Glomerular visceral epithelial cell (primary cell): ENCODE results near the gene USH1C.

Source experiments
- DNase-seq: peaks from one replicate; pipeline ENCODE4 v3.0.0-alpha.2; 2016; ENCODE audit errors: extremely low spot score

The USH1C gene

DNA sequence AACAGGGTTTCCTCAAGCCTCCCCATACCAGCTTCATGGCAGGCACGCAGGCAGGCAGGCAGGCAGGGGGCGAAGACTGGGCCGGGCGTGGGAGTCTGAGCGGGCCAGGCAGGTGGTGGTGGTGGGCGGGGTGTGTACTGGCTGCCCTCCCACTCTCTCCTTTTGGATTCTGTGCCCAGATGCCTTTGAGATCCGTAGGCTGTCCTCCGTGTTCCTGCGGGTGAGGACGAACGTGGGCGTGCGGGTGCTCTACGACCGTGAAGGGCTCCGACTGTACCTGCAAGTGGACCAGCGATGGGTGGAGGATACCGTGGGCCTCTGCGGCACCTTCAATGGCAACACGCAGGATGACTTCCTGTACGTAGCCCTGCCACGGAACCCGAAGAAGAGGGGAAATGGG lies 25.8 kb upstream of the USH1C start:
- DNase-seq = no peak

DNA sequence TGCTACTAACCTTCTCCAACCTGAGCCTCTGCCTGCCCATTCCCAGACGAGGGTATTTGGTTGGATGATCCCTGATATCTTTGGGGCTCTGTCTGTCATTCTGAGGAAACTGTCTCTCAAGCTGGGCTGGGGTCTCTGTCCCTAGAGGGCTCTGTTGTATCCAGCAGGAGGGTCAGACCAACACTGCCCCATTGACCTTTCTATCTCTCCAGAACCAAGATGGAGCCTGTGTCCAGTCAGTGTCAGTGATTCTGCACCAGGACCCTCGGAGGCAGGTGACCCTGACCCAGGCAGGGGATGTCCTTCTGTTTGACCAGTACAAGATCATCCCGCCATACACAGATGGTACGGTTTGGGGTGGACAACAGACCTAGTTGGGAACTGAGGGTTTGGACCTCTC lies 24.7 kb upstream of the USH1C start:
- no peak for DNase-seq

DNA sequence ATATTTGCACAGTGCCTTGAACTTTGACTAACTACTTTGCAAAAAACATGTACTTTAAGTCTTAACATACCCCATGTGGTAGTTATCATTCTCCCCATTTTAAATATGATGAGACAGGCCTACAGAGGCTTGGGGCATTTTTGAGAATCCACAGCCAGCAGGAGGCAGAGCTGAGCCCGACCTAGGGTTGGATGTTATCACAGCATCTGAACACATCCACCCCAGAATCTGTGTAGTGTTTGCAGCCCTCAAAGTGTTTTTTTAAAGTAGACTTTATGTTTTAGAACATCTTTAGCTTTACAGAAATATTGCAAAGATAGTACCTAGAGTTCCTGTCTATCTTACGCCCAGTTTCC lies 20.4 kb upstream of the USH1C start:
- DNase-seq = no peak

DNA sequence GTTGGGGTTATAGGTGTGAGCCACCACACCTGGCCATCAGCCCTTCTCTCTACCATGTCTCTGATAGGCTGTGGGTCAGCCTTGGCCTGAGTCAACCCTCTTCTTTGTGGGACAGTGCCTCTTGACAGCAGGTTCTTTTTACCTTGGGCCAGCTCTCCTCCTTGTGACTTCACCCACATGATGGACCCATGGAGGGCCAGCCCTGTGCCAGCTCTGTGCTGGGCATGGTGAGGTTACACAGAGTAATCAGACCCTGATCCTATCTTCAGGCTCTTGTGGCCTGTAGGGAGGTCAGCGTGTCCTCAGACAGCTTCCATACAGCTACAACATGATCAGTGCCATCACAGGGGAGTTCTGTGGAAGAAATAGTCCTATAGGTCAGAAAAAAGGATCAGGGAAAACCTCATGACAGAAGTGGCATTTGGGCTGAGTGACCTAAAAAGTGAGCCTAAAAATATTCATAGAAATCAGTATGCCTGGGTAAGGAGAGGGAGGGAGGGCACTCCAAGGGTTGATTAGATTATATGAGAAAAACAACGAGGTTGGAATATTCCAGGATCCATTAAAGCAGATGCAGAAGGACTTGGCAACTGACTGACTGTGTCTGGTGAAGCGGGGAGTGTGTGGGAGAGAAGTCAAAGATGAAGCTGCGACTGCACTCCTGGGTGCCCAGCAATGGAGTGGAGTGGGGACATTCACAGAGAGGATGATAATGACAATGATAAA lies 19.9 kb upstream of the USH1C start:
- no peak for DNase-seq

DNA sequence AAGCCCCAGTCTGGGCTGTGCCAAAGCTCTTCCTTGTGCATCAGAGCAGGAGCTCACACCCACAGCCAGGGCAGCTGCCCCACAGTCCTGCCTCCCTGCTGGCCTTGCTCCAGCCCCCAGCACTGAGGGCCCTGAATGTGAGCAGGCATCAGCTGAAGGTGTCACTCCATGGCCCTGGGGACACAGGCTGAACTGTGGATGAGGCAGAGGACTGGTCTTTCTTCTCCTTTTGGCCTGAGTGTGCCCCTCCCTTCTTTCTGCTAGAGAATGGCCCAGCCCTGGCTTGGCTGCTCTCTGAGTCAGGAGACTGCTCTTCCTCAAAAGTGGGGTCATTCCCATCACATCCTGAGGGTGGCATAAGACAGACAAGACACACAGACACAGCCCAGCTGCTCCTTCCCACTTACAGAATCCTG lies 19.0 kb upstream of the USH1C start:
- DNase-seq = no peak

DNA sequence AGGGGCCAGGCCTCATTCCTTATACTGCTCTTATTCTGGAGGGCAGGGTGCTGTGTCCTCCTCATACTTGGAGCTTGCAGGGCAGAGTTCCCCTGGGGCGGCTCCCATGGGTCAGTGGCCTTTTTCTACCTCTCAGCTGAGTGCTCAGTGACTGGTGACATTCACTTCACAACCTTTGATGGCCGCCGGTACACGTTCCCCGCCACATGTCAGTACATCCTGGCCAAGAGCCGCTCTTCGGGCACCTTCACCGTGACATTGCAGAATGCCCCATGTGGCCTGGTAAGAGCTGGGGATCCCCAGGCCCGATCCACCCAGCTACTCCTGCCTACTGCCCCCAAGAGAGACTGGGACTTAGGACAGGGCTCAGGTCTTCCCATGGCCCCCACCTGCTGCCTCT lies 17.3 kb upstream of the USH1C start:
- no peak for DNase-seq

DNA sequence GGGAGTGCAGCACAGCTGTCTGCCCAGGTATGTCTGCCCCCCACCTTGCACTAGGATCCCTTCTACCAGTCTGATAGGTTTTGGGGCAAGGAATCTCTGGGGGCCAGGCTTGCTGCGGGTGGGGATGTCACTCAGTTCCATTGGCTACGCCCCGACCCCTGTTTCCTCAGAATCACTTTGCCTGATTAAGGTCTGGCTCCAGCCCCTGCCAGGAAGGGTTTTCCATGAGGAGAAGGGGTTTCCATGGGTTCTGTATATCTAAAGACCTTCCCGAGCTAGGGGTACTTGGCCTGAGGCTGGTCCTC lies 16.8 kb upstream of the USH1C start:
- DNase-seq = no peak

DNA sequence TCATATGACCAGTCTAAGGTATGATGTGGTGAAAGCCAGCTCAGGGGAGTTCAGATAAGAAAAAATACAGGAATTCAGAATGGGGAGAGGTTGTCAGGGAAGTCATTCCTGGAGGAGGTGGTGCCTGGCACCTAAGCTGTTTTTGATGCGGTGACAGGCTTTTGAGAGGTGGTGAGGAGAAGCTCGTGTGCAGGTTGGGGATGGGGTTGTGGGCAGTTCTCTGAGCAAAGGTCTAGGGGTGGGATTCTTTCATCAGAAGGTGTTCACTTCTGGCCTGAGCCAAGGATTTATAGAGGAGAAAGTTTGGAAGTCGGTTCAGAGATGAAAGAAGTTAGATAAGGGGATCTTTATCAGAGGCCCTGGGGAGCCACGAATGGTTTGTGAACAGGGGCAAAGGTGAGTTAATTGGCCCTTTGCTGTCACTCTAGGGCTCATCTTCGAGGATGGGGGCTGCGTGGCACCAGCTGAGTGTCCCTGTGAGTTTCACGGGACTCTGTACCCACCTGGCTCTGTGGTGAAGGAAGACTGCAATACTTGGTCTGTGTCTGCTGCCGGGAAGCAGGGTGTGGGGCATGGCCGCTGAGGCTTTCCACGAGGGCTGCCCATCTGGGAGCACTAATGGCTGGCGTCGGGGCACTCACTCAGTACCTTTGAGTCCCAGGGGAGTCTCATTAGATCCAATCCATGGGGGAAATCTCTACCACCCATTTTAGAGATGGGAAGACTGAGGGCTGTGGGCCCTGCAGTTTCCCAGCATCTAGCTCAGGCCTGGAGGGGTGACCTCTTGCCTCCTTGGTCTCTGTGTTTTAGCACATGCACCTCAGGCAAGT lies 16.3 kb upstream of the USH1C start:
- DNase-seq = no peak

DNA sequence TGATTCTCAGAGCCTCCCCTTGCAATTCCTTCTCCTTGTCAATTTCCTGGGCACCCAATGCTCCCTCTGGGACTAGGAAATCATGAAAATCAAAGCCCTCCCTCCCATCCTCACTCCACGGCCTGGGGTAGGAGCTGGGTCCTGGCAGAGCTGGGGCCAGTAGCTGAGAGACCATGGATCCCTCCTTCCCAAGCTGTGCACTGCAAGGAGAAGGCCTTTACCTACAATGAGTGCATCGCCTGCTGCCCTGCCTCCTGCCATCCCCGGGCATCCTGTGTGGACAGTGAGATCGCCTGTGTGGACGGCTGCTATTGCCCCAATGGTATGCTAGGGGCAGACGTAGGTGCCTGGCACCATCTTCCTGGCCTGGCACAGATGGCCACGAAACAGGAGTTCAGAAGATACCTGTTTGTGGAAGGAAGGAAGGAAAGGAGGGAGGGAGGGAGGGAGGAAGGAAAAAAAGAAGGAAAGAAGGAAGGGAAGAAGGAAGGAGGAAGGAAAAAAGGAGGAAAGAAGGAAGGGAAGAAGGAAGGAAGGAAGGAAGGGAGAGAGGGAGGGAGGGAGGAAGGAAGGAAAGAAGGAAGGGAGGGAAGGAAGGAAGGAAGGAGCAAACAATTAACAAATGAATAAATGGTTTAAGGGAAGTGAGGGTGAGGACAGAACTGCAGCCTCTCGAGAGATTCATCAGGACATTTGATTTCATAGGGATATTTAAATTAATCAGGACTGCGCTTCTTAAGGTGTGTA lies 15.3 kb upstream of the USH1C start:
- DNase-seq = no peak

DNA sequence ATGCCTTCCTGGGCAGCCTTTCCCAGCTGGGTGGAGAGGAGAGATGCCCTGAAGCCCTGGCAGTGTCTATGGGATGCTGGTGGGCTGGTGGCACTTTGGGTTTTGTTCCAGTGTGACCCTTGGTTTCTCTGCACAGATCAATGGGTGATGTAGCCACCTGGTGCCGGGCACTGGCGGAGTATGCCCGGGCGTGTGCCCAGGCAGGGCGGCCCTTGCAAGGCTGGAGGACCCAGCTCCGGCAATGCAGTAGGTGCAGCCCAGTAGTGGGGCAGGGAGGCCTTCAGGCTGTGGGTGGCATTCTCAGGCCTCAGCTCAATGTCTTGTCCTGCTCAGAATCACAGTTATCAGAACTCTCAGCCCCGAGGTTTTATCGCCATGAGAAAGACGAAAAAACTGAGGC lies 14.7 kb upstream of the USH1C start:
- DNase-seq = no peak

DNA sequence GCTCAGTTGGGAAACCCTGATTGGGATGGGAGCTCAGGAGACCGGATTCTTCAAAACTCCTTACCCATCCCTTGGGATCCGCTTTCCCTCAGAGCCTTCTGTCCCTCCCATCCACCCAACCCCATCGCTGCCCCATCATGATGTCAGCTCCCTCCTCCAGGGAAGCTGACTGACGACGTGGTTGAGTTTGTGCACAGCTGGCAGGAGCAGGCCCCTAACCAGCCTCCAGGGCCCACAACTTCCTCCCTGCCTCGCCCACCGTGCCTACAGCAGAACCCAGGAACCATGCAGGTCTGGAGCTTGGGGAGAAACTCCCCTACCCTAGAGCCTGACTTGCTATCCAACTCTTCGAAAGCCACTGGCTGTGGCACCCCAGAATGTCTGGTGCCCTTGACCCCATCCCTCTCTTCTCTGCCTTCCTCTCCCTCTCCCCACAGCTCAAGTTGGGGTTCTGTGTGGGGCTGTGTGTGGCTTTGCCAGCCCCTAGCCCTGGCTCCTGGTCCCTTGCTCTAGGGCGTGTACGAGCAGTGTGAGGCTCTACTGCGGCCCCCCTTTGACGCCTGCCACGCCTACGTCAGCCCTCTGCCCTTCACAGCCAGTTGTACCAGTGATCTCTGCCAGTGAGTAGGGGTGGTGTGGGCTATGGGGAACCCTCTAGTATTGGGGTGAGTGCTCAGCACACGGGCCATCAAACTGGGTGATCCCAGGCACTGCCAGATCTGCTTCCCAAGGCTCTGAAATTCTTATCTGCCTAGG lies 14.0 kb upstream of the USH1C start:
- no peak for DNase-seq

DNA sequence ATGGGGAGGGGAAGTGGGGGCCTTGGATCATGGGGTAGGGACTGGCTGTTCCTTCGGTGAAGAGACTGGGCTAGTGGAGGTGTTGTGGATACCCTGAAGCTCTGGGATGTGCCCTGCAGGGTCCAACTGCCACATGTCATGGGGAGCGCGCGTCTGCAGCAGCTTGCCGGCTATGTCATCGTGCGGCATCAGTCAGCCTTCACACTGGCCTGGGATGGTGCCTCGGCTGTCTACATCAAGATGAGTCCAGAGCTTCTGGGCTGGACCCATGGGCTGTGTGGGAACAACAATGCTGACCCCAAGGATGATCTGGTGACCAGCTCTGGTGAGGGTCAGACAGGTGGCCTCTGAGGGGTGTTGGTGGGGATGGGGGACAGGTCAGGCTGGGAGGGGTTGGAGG lies 12.8 kb upstream of the USH1C start:
- DNase-seq = no peak

DNA sequence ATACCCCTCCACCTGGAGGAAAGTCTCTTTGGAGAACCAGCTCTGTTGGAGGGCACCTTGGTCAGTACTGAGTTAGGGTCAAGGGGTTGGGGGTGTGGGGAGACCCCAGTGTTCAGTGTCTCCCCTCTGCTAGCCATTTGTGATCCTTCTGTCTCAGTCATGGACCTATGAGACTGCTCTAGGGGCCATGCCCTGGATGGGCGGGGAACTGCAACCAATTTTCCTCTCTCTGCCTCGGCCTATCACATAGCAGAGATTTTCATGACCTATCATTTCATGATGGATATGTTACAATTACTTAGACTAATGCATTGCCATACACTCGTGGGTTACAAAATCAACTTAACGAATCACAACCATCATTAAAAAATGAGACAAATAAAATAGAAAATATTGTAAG lies 10.3 kb upstream of the USH1C start:
- no peak for DNase-seq

DNA sequence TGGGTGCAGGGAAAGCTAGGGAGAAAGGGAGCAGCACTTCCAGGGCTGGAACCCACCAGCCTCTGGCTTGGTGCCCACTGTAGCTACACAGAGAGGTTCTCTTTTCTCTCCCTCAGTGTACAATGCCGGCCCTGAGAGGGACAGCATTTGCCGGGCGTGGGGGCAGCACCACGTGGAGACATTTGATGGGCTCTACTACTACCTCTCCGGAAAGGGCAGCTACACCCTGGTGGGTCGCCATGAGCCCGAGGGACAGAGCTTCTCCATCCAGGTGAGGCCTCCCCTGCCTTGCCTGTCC lies 9.0 kb upstream of the USH1C start:
- DNase-seq = no peak

DNA sequence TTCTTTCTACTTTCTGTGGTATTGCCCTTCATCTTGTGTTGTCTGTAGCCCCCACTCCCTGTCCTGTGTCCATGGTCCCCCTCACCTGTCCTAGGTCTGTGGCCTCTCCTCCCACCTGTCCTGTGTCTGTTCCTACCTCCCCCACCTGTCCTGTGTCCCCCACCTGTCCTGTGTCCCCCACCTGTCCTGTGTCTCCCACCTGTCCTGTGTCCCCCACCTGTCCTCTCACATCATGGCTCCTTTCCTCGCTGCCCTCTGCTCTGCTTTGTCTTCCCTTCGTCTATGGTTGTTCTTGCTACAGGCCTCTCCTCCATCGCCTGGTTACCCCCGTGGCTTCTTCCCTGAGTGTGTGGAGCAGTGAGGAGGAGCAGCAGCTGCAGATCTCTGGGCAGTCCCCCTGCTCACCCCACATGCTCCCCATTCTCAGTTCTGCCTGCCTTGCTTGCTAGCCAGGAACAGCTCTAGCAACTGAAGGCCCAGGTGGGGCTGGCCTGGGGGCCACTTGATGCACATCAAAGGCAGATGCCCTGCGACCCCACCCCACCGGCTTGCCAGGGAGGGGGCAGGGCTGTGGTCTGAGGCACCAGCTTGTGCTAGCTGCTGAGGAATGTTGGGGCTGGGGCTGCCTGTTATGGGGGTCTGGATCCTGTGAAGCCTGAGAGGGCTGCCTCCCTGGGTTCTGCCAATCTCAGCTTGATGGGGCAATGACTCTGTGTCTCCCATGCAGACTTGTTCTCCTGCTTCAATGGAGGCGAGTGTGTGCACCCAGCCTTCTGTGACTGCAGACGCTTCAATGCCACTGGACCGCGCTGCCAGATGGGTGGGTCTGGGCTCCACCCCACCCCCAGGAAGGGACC lies 8.4 kb upstream of the USH1C start:
- no peak for DNase-seq

DNA sequence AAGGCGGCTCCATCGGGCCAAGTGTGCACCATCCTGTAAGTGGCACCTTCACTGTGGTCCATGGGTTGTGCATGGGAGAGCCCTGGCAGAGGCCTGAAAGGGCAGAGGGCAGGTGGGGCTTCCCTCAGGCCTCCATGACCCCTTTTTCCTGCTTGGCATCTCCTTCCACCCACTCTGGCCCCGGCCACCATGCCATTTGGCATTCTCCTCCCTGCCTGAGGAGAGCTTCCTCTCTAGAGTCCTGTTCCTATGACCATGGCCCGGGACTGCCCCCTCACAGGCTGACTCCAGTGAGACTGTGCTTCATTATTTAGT lies 7.8 kb upstream of the USH1C start:
- DNase-seq = no peak

DNA sequence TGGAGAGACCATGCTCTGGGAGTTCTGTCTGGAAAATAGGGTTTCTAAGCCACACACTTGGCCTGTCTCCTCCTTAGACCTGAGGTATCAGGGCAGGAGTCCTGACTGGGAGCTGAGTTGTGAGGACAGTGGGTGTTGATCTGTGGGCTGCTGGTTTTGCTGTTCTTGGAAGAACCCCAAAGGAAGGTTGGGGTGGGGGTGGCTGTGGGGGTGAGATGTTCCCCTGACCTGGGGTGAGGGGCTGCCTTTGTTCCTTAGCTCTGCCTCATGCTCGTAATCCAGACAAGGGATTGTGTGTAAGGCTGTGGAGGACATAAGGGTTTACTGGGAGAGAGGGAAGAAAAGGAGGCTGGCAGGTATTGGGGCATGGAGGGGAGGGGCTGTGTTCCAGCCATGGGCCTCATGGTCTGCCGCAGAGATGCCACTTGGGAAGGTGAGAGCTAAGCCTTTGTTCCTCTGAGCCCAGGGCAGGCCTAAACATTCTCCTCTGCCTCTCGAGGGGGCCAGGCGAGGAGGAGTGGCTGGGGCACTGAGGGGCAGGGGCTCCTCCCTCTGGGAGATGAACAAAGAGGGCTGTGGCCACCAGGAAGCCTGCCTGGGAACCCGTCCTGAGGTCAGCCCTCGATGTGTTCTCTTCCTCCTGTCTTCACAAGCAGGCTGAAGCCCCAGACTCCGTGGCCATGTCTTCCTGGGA lies 7.3 kb upstream of the USH1C start:
- no peak for DNase-seq

DNA sequence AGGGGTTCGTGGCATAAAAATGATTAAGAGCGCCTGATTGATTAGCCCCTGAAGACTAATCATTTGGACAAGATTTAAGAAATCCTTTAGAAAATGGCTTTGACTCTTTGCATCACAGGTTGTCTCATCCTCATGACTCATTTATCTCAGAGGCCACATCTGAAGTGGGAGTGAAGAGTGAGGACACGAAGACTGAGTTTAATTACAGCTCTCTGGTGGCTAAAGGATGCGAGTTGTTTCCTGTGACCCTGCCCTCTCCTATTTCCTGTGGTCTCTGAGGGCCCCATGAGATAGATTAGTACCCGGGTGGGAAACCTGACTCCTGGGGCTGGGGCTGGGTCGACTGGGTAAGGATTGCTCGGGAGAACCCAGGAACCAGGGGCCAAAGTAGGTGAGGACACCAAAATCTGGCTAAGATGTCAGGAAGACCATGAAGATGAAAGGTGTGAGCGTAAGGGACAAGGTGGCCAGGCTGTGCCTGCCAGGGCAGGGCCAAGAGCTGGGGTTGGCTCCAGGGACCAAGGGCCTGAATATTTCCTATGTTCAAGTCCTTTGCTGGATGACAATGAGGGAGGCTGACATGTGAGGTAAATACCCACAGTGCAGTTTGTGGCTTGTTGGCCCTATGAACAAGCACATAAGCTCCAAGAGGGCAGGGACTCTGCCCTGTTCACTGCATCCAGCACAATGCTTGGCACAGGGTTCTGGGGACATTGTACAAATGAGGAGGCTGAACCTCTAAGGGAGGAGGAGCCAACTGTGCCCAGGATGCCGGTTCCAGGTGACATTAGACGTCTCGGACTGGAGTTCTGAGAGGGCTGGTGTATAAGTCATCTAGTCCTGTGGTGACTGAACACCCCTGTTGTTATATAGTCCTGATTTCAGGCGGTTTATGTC lies 6.5 kb upstream of the USH1C start:
- no peak for DNase-seq

DNA sequence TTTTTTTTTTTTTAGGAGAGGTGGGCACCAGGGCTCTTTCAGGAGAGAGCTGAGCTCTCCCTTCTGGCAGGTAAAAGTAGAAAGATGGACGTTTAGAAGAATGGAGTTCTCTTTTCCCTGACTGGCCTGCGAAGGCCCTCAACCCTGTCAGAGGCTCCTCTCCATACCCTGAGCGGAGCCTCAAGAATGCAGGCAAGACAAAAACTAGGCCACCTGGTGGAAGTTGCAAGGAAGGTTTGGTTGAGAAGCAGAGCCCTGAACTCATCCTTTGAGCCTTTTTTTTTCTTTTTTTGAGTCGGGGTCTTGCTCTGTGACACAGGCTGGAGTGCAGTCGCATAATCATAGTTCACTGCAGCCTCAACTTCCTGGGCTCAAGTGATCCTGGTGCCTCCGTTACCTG lies 4.2 kb upstream of the USH1C start:
- no peak for DNase-seq

DNA sequence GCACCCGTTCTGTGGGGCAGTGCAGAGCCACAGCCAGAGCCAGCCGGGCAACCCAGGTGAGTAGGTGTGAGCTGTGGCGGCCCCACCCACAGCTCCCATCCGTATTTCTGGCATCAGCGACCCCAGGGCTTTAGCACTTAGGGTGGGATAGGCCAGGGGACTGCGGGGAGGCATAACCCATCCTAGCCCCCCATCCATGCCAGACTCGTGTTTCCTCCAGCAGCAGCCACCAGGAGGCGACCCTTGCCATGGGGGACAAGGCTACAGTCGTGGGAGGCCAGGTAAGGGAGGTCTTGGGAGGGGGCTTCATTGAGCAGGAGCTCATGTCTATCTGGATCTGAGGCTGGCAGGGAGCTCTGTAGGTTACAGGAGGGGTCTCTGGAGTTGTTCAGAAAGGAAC lies 3.7 kb upstream of the USH1C start:
- DNase-seq = no peak
